Peyer's patch (tissue), 4 donors: ENCODE results near the gene CHSY1.

Source experiments
- CTCF ChIP-seq, 6 experiments: fragments of 450-650 bp in 4 of 6; fragments of 200-600 bp in 2 of 6; sonication (generic) in 1 of 6; IDR thresholded peaks; one replicate each; pipeline ENCODE4 v1.5.1; 2017 to 2019; ENCODE audit warnings: antibody characterized with exemption in 6 of 6, mild to moderate bottlenecking in 3 of 6, moderate library complexity in 1 of 6
- POLR2A ChIP-seq, 2 donors: fragments of 450-650 bp; IDR thresholded peaks; one replicate each; pipeline ENCODE4 v1.5.1; 2017; ENCODE audit warnings: antibody characterized with exemption in 2 of 2, mild to moderate bottlenecking in 2 of 2, moderate library complexity in 2 of 2

GRCh38 chr15:101250873-101251829 is 697 bp downstream of the CHSY1 start:
- TF ChIP-seq POLR2A (IDR thresholded peaks at IDR 0.05) (no peak), CTCF (IDR thresholded peaks at IDR 0.05) (peak in 1 of 6 experiments; percentile 17)
